Activated T-cell treated with anti-CD3 and anti-CD28 coated beads, Interleukin-2, amount 50 U/mL, for 1 hour (primary cell): ENCODE data around the gene JMJD7.

Experiments used
- DNase-seq: peaks from one replicate; pipeline ENCODE4 v3.0.0-alpha.2; 2020

JMJD7 gene

DNA sequence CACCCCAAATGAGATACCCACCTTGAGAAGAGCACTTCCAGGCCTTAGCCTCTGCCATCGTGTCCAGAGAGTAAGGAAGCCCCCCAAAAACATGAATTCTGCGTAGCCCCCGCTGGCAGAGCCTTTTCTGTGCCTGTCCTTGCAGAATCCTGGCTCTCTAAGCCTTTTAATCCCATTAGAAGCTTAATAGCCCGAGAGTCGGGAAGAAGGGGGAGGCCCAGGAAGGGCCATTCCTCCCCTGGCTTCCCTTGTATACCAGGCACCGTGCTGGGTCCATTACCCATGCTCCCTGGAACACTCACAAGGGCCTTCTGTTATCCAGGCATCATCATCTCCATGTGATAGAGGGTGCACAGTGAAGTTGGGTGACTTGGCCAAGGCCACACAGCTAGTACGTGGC, 58.8 kb downstream of the JMJD7 start:
- no peak for DNase-seq

DNA sequence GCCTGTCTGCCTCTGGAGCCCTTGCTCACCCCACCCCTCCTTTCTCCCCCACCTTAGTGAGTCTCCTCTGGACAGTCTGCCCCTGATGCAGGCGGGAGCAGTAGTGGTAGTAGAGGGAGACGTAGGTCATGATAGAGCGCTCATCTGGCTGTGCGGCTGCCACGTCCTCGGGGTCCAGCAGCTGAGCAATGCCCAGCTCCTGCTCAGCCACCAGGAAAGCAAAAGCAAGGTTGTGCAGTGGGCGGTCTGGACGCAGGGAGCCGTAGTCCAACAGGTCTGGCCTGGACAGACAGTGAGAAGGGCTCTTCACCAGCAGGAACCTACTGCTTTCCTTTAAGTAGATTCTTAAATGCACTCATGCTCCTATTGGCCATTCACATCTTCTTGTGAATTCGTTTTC, 59.3 kb downstream of the JMJD7 start:
- no peak for DNase-seq
